H1 (cell line): ENCODE measurements around the gene PRTN3. TPM values are rescaled to one million over a fixed set of nuclear protein-coding genes. Genes with fewer than 3 reads are reported as not detected.

Experiments
- CTCF ChIA-PET: fragments of 300-600 bp; sonication (Branson Sonifier 250); formaldehyde crosslinking; loops from one replicate; lab custom pipeline; 2021; ENCODE audit not compliant: partially characterized antibody; lab: Charles Lee
- POLR2A ChIA-PET: fragments of 300-600 bp; sonication (Branson Sonifier 250); formaldehyde crosslinking; loops from one replicate; lab custom pipeline; 2021; ENCODE audit warnings: inconsistent platforms; ENCODE audit not compliant: partially characterized antibody; lab: Charles Lee
- DNase-seq, 2 experiments: peaks; one replicate each; pipeline versions ENCODE4 v3.0.0 to v3.0.0-alpha.2; 2010 to 2022; ENCODE audit warnings: low spot score in 2 of 2, low read depth in 1 of 2, mixed read lengths in 1 of 2
- FAIRE-seq: peaks from 2 replicates; lab custom pipeline; 2011; peaks lifted over from hg19 to GRCh38; lab: Jason Lieb, UNC
- H2AFZ ChIP-seq: 2 replicates; pipeline ENCODE4 v1.8.1; 2012; ENCODE audit warnings: low read length, inconsistent platforms
- H2AK5ac ChIP-seq: 2 replicates; pipeline ENCODE4 v1.6.1; 2013; ENCODE audit warnings: low read depth, low read length
- H2BK120ac ChIP-seq: replicated peaks from 2 replicates; pipeline ENCODE3; 2013; ENCODE audit warnings: low read depth, low read length, inconsistent platforms
- H2BK12ac ChIP-seq: 2 replicates; pipeline ENCODE4 v1.6.1; 2013; ENCODE audit warnings: low read depth, low read length
- H2BK15ac ChIP-seq: 2 replicates; pipeline ENCODE4 v1.6.1; 2013; ENCODE audit warnings: low read length
- H2BK20ac ChIP-seq: 2 replicates; pipeline ENCODE4 v1.6.1; 2013; ENCODE audit warnings: low read length
- H2BK5ac ChIP-seq: 2 replicates; pipeline ENCODE4 v1.6.1; 2013; ENCODE audit warnings: low read depth, low read length
- H3K14ac ChIP-seq: 2 replicates; pipeline ENCODE4 v1.6.1; 2013; ENCODE audit warnings: inconsistent platforms; ENCODE audit not compliant: insufficient read length
- H3K18ac ChIP-seq: 2 replicates; pipeline ENCODE4 v1.6.1; 2013; ENCODE audit warnings: low read length; ENCODE audit errors: extremely low read depth
- H3K23ac ChIP-seq: 2 replicates; pipeline ENCODE4 v1.6.1; 2013; ENCODE audit warnings: inconsistent platforms; ENCODE audit not compliant: insufficient read length
- H3K23me2 ChIP-seq: 2 replicates; pipeline ENCODE4 v1.6.1; 2013; ENCODE audit warnings: low read depth, low read length
- H3K27ac ChIP-seq: 2 replicates; pipeline ENCODE4 v1.6.1; 2011; ENCODE audit warnings: low read depth, low read length, inconsistent platforms
- H3K27me3 ChIP-seq, 4 experiments: replicated peaks in 1 of 4; 1 replicate in 1 of 4; 2 replicates in 3 of 4; pipeline versions ENCODE4 v1.6.1 to v1.8.1; 2011 to 2013; ENCODE audit warnings: low read length in 3 of 4, mild to moderate bottlenecking in 3 of 4, inconsistent platforms in 2 of 4, mixed read lengths in 2 of 4, moderate library complexity in 1 of 4; ENCODE audit not compliant: control insufficient read depth in 3 of 4, insufficient read depth in 3 of 4; ENCODE audit errors: extremely low read depth in 1 of 4
- H3K36me3 ChIP-seq, 4 experiments: 2 replicates each; pipeline versions ENCODE4 v1.6.1 to v1.8.1; 2011 to 2013; ENCODE audit warnings: mild to moderate bottlenecking in 4 of 4, low read length in 3 of 4, moderate library complexity in 2 of 4, control low read depth in 1 of 4, inconsistent platforms in 1 of 4; ENCODE audit not compliant: insufficient read depth in 4 of 4, control insufficient read depth in 2 of 4
- H3K4ac ChIP-seq: replicated peaks from 2 replicates; pipeline ENCODE3; 2013; ENCODE audit warnings: low read length, low read depth, mixed read lengths, inconsistent platforms; ENCODE audit not compliant: insufficient read length
- H3K4me1 ChIP-seq, 4 experiments: replicated peaks in 1 of 4; 1 replicate in 1 of 4; 2 replicates in 3 of 4; pipeline versions ENCODE4 v1.6.1 to v1.8.1; 2011 to 2013; ENCODE audit warnings: low read length in 3 of 4, inconsistent platforms in 2 of 4, mixed read lengths in 1 of 4; ENCODE audit not compliant: insufficient read depth in 4 of 4, control insufficient read depth in 3 of 4
- H3K4me2 ChIP-seq, 2 experiments: 2 replicates each; pipeline versions ENCODE4 v1.6.1 to v1.8.1; 2011 to 2013; ENCODE audit warnings: low read depth in 2 of 2, low read length in 2 of 2, control low read depth in 1 of 2, inconsistent platforms in 1 of 2, mild to moderate bottlenecking in 1 of 2; ENCODE audit not compliant: insufficient read depth in 1 of 2
- H3K4me3 ChIP-seq, 4 experiments: fragments of 200-600, 300-600 bp in 1 of 4; sonication (generic), shearing (Covaris generic), sonication (Bioruptor Twin) in 1 of 4; 2 replicates each; pipeline versions ENCODE4 v1.5.1 to v1.8.1; 2011 to 2016; ENCODE audit warnings: low read length in 4 of 4, low read depth in 3 of 4, control low read depth in 2 of 4, inconsistent platforms in 2 of 4, mild to moderate bottlenecking in 2 of 4, mixed read lengths in 1 of 4, moderate library complexity in 1 of 4; ENCODE audit not compliant: insufficient read depth in 2 of 4; ENCODE audit errors: extremely low read depth in 1 of 4
- H3K56ac ChIP-seq: replicated peaks from 2 replicates; pipeline ENCODE3; 2013; ENCODE audit warnings: low read depth, mild to moderate bottlenecking, mixed read lengths, low read length, inconsistent platforms; ENCODE audit not compliant: insufficient read length
- H3K79me1 ChIP-seq: 2 replicates; pipeline ENCODE4 v1.6.1; 2013; ENCODE audit warnings: low read depth, low read length, control low read depth
- H3K79me2 ChIP-seq, 2 experiments: 2 replicates each; pipeline versions ENCODE4 v1.6.1 to v1.8.1; 2012 to 2013; ENCODE audit warnings: low read length in 2 of 2, mild to moderate bottlenecking in 2 of 2, inconsistent platforms in 1 of 2; ENCODE audit not compliant: insufficient read depth in 2 of 2, control insufficient read depth in 1 of 2
- H3K9ac ChIP-seq, 4 experiments: replicated peaks in 1 of 4; 1 replicate in 1 of 4; 2 replicates in 3 of 4; pipeline versions ENCODE4 v1.6.1 to v1.8.1; 2011 to 2013; ENCODE audit warnings: low read depth in 3 of 4, low read length in 3 of 4, control low read depth in 2 of 4, mild to moderate bottlenecking in 2 of 4, moderate library complexity in 2 of 4, inconsistent platforms in 1 of 4; ENCODE audit errors: extremely low read depth in 1 of 4
- H3K9me3 ChIP-seq, 2 experiments: 2 replicates each; pipeline versions ENCODE4 v1.6.1 to v1.8.1; 2012 to 2013; ENCODE audit warnings: mild to moderate bottlenecking in 2 of 2, moderate library complexity in 2 of 2, control low read depth in 1 of 2, inconsistent platforms in 1 of 2, low read depth in 1 of 2, low read length in 1 of 2, mixed read lengths in 1 of 2; ENCODE audit not compliant: insufficient read depth in 2 of 2
- H4K20me1 ChIP-seq, 2 experiments: replicated peaks in 1 of 2; 2 replicates each; pipeline versions ENCODE3 to v1.8.1; 2011 to 2013; ENCODE audit warnings: inconsistent platforms in 2 of 2, low read length in 2 of 2, mild to moderate bottlenecking in 1 of 2; ENCODE audit not compliant: insufficient read depth in 2 of 2, control insufficient read depth in 1 of 2
- H4K5ac ChIP-seq: 2 replicates; pipeline ENCODE4 v1.6.1; 2013; ENCODE audit warnings: low read length, low read depth, mixed read lengths, inconsistent platforms; ENCODE audit not compliant: insufficient read length
- H4K8ac ChIP-seq: 2 replicates; pipeline ENCODE4 v1.8.0; 2013; ENCODE audit warnings: mild to moderate bottlenecking, moderate library complexity, low read length, inconsistent platforms; ENCODE audit not compliant: insufficient read depth; ENCODE audit errors: extremely low read depth
- H4K91ac ChIP-seq: replicated peaks from 2 replicates; pipeline ENCODE3; 2013; ENCODE audit warnings: low read length, mixed read lengths, inconsistent platforms; ENCODE audit not compliant: insufficient read length
- POLR2AphosphoS5 ChIP-seq: IDR thresholded peaks from 2 replicates; pipeline ENCODE4 v1.6.1; 2011; ENCODE audit warnings: low read depth, low read length
- SP4 ChIP-seq: IDR thresholded peaks from 2 replicates; pipeline ENCODE4 v1.6.1; 2012; ENCODE audit warnings: low read length, inconsistent platforms
- WGBS, 2 experiments: shearing (Covaris generic) in 1 of 2; methylation state at CpG; one replicate each; pipeline versions ENCODE4 v1.1.6 to v1.1.7; 2013 to 2015; ENCODE audit warnings: low lambda C conversion rate in 2 of 2, mixed read lengths in 2 of 2, inconsistent platforms in 1 of 2, low coverage in 1 of 2, missing lambda C conversion rate in 1 of 2; ENCODE audit not compliant: insufficient replicate concordance in 2 of 2, insufficient coverage in 1 of 2, insufficient read length in 1 of 2; ENCODE audit errors: extremely low coverage in 1 of 2, missing lambda C conversion rate in 1 of 2; 5-methylcytosine and 5-hydroxymethylcytosine counted together
- polyA plus RNA-seq, 7 experiments: library from polyadenylated mRNA; depleted of rRNA in 3 of 7; stranded (reverse) in 5 of 7; unstranded in 2 of 7; fragments of >200 nt in 5 of 7; fragments of 200-250 nt in 2 of 7; gene quantifications; 1 replicate in 5 of 7; 2 replicates in 1 of 7; 4 replicates in 1 of 7; pipeline versions ENCODE4 v1.2.1 to v1.2.3, GENCODE V29; 2011 to 2013; ENCODE audit warnings: missing spikeins in 2 of 7, mixed read lengths in 2 of 7
- total RNA-seq: library from RNA; stranded (reverse); fragmentation: NEBNext Ultra II Directional; extraction: Animal tissue kit (Norgen Biotek cat#: 25700); gene quantifications from 2 replicates; pipeline ENCODE4 v1.2.1, GENCODE V29; 2021

The PRTN3 gene
- total and polyA plus RNA-seq, 2 of the 8 experiments (the other 6 are each of a cell fraction or from before 2014, with no cell fraction given) = 0.39 to 2.1 TPM

GRCh38 chr19:814152-815078 lies 26.4 kb upstream of the PRTN3 start:
- peaks cover 18 to 58% (median 28%) of the 10 kb centered on the region in 4 experiments for H3K36me3 ChIP-seq
- H3K79me2 ChIP-seq = peaks cover 0 to 4% of the 10 kb centered on the region in 2 experiments; a peak in 1 of 4 replicates
- H3K79me1 ChIP-seq = no peaks in the 10 kb centered on the region
- H2BK12ac ChIP-seq = no peak overlapping the region
- H3K27me3 ChIP-seq = no peaks in the 10 kb centered on the region
- H3K4me3 ChIP-seq = no peak overlapping the region
- H3K4me1 ChIP-seq = no peaks in the 10 kb centered on the region
- no peak overlapping the region for H3K23ac ChIP-seq
- no peak overlapping the region for H3K9ac ChIP-seq
- DNase-seq (no peak), FAIRE-seq (no peak)
- no peak overlapping the region for H3K18ac ChIP-seq
- H2AK5ac ChIP-seq = no peak overlapping the region
- CTCF ChIA-PET = interaction anchor here (0.8 to 1.9 kb wide), 4 partner anchors 8 to 44 kb away, joined by 4 to 8 read pairs (median 4); no protein-coding TSS in a partner anchor
- H3K9me3 ChIP-seq = no peaks in the 10 kb centered on the region
- no peak overlapping the region for H4K91ac ChIP-seq
- POLR2A ChIA-PET = interaction anchor here (0.6 to 4.0 kb wide), 25 partner anchors 10 to 191 kb away, joined by 3 to 240 read pairs (median 4); partner anchors contain the start of genes CFD and PTBP1
- H4K8ac ChIP-seq = no peak overlapping the region
- no peak overlapping the region for H3K14ac ChIP-seq
- H4K5ac ChIP-seq = no peak overlapping the region
- H2AFZ ChIP-seq = no peak overlapping the region
- peaks cover 6 to 25% of the 10 kb centered on the region in 2 experiments for H4K20me1 ChIP-seq
- TF ChIP-seq SP4 (no peak), POLR2AphosphoS5 (peak; percentile 54)
- H2BK15ac ChIP-seq = no peak overlapping the region
- H2BK20ac ChIP-seq = no peak overlapping the region
- no peak overlapping the region for H3K27ac ChIP-seq
- peaks cover 12% of the 10 kb centered on the region; the same call in 1 of the 2 replicates for H3K23me2 ChIP-seq
- H2BK120ac ChIP-seq = no peak overlapping the region
- no peak overlapping the region for H3K56ac ChIP-seq
- H2BK5ac ChIP-seq = no peak overlapping the region
- WGBS, 2 experiments = 91% methylated on average over 44 of the region's 49 CpGs; no CpG with 5 or more reads in 1 of the 2 experiments
- H3K4me2 ChIP-seq = no peak overlapping the region
- H3K4ac ChIP-seq = no peak overlapping the region
